GM23338 (cell line): ENCODE data around the gene SIAH1. TPM values are rescaled to one million over a fixed set of nuclear protein-coding genes. Genes with fewer than 3 reads are reported as not detected.

Experiments
- ATAC-seq: fragments of 200-7000 bp; cut with Tn5 transposase; 3 replicates; pipeline ENCODE4 v1.9.1; 2020
- DNase-seq: peaks from one replicate; pipeline ENCODE4 v3.0.0-alpha.2; 2015; ENCODE audit warnings: low spot score
- H2AFZ ChIP-seq: fragments of 200-600 bp; sonication (generic); 2 replicates; pipeline ENCODE4 v1.8.0; 2016; ENCODE audit warnings: antibody characterized with exemption, mild to moderate bottlenecking, moderate library complexity
- H3F3A ChIP-seq: fragments of 200-600 bp; sonication (generic); replicated peaks from 2 replicates; pipeline ENCODE4 v1.8.0; 2017; ENCODE audit warnings: antibody characterized with exemption, mixed run types, low read depth
- H3K27ac ChIP-seq: fragments of 200-600 bp; sonication (generic); 2 replicates; pipeline ENCODE4 v1.6.1; 2016; ENCODE audit warnings: low read depth
- H3K27me3 ChIP-seq: fragments of 200-600 bp; sonication (generic); 2 replicates; pipeline ENCODE4 v1.8.0; 2016; ENCODE audit warnings: mild to moderate bottlenecking, mixed run types, moderate library complexity; ENCODE audit not compliant: insufficient read depth
- H3K36me3 ChIP-seq: fragments of 200-600 bp; sonication (generic); 2 replicates; pipeline ENCODE4 v1.8.0; 2016; ENCODE audit warnings: mild to moderate bottlenecking; ENCODE audit not compliant: insufficient read depth
- H3K4me1 ChIP-seq: fragments of 200-600 bp; sonication (generic); 2 replicates; pipeline ENCODE4 v1.8.0; 2016; ENCODE audit warnings: mild to moderate bottlenecking, moderate library complexity; ENCODE audit not compliant: insufficient read depth
- H3K4me2 ChIP-seq: fragments of 200-600 bp; sonication (generic); 2 replicates; pipeline ENCODE4 v1.7.1; 2017; ENCODE audit warnings: mixed run types
- H3K4me3 ChIP-seq: fragments of 200-600 bp; sonication (generic); 2 replicates; pipeline ENCODE4 v1.6.1; 2016; ENCODE audit warnings: mixed run types
- H3K79me2 ChIP-seq: fragments of 200-600 bp; sonication (generic); replicated peaks from 2 replicates; pipeline ENCODE4 v1.8.0; 2017; ENCODE audit warnings: mild to moderate bottlenecking; ENCODE audit not compliant: insufficient read depth
- H3K9me2 ChIP-seq: fragments of 200-600 bp; sonication (generic); 2 replicates; pipeline ENCODE4 v1.8.0; 2017; ENCODE audit not compliant: insufficient read depth
- H4K20me1 ChIP-seq: fragments of 200-600 bp; sonication (generic); replicated peaks from 2 replicates; pipeline ENCODE4 v1.8.0; 2017; ENCODE audit warnings: mild to moderate bottlenecking; ENCODE audit not compliant: insufficient read depth
- H3K27ac Mint-ChIP-seq: 2 replicates; pipeline ENCODE4 v1.8.0; 2020; ENCODE audit warnings: inconsistent platforms, mild to moderate bottlenecking, moderate library complexity, mixed read lengths
- H3K27me3 Mint-ChIP-seq: 3 replicates; pipeline ENCODE4 v1.8.0; 2022; ENCODE audit warnings: low read depth, mild to moderate bottlenecking, moderate library complexity, mixed read lengths, inconsistent platforms; ENCODE audit not compliant: insufficient read depth, poor library complexity
- H3K36me3 Mint-ChIP-seq: 3 replicates; pipeline ENCODE4 v1.8.0; 2021; ENCODE audit warnings: low read depth, mild to moderate bottlenecking, inconsistent platforms, moderate library complexity, mixed read lengths
- H3K4me1 Mint-ChIP-seq: 3 replicates; pipeline ENCODE4 v1.8.0; 2020; ENCODE audit warnings: mild to moderate bottlenecking, inconsistent platforms, mixed read lengths
- H3K4me3 Mint-ChIP-seq: 3 replicates; pipeline ENCODE4 v1.8.0; 2021; ENCODE audit warnings: moderate library complexity, mild to moderate bottlenecking, inconsistent platforms, mixed read lengths
- H3K9me3 Mint-ChIP-seq: 3 replicates; pipeline ENCODE4 v1.8.0; 2020; ENCODE audit warnings: moderate library complexity, mild to moderate bottlenecking, inconsistent platforms, mixed read lengths
- CREB1 ChIP-seq: fragments of 250-450 bp; sonication (Bioruptor Pico); IDR thresholded peaks from 2 replicates; pipeline ENCODE4 v1.5.0; 2020; ENCODE audit warnings: low read depth, mild to moderate bottlenecking, moderate library complexity
- CTCF ChIP-seq, 2 experiments: fragments of 200-600 bp in 1 of 2; sonication (generic) in 1 of 2; conservative IDR thresholded peaks; 2 replicates each; pipeline versions ENCODE4 v1.5.1 to v1.6.1; 2016 to 2017; ENCODE audit warnings: antibody characterized with exemption in 2 of 2, low read depth in 2 of 2, mild to moderate bottlenecking in 2 of 2, moderate library complexity in 1 of 2
- ETS1 ChIP-seq: IDR thresholded peaks from 2 replicates; pipeline ENCODE4 v1.6.1; 2016; ENCODE audit warnings: antibody characterized with exemption
- EZH2 ChIP-seq: fragments of 200-600 bp; sonication (generic); IDR thresholded peaks from one replicate; pipeline ENCODE4 v1.8.0; 2017; ENCODE audit warnings: antibody characterized with exemption, mild to moderate bottlenecking, low read depth; ENCODE audit not compliant: unreplicated experiment
- EZH2phosphoT487 ChIP-seq: fragments of 200-600 bp; sonication (generic); IDR thresholded peaks from one replicate; pipeline ENCODE4 v1.8.1; 2018; ENCODE audit warnings: antibody characterized with exemption; ENCODE audit not compliant: unreplicated experiment
- JUNB ChIP-seq: IDR thresholded peaks from one replicate; pipeline ENCODE4 v1.6.1; 2016; ENCODE audit warnings: antibody characterized with exemption; ENCODE audit not compliant: unreplicated experiment
- NANOG ChIP-seq: IDR thresholded peaks from 2 replicates; pipeline ENCODE4 v1.6.1; 2016; ENCODE audit warnings: antibody characterized with exemption, borderline replicate concordance
- POLR2AphosphoS5 ChIP-seq: IDR thresholded peaks from 2 replicates; pipeline ENCODE4 v1.6.1; 2016; ENCODE audit warnings: antibody characterized with exemption, low read depth
- REST ChIP-seq: IDR thresholded peaks from one replicate; pipeline ENCODE4 v1.6.1; 2018; ENCODE audit warnings: antibody characterized with exemption; ENCODE audit not compliant: unreplicated experiment
- STAT1 ChIP-seq: IDR thresholded peaks from one replicate; pipeline ENCODE4 v1.6.1; 2016; ENCODE audit warnings: antibody characterized with exemption; ENCODE audit not compliant: unreplicated experiment
- ZNF114 ChIP-seq: fragments of 250-450 bp; sonication (Bioruptor Pico); IDR thresholded peaks from 2 replicates; pipeline ENCODE4 v1.5.0; 2020; ENCODE audit warnings: mild to moderate bottlenecking, moderate library complexity
- ZNF331 ChIP-seq: fragments of 250-450 bp; sonication (Bioruptor Pico); IDR thresholded peaks from 2 replicates; pipeline ENCODE4 v1.5.0; 2020; ENCODE audit warnings: low read depth, mild to moderate bottlenecking, moderate library complexity
- ZNF462 ChIP-seq: fragments of 250-450 bp; sonication (Bioruptor Pico); IDR thresholded peaks from 2 replicates; pipeline ENCODE4 v1.5.0; 2020; ENCODE audit warnings: mild to moderate bottlenecking, moderate library complexity
- polyA plus RNA-seq: library from polyadenylated mRNA; unstranded; fragments of >200 nt; fragmentation: Nextera tagmentation; extraction: Ambion mirVana; gene quantifications from 2 replicates; pipeline ENCODE4 v1.2.1, GENCODE V29; 2016
- total RNA-seq: library from RNA; depleted of rRNA; stranded (reverse); fragments of >200 nt; shearing (Covaris generic); gene quantifications from 2 replicates; pipeline ENCODE4 v1.2.3, GENCODE V29; 2014

The SIAH1 gene
- total and polyA plus RNA-seq, 2 experiments from 2014 or later = 42.0 to 52.7 TPM

- Histone ChIP-seq H3K4me3 (no peak overlapping the region), H2AFZ (0 out of 2 replicates have a peak overlapping the region, but pooled peaks have one; percentile 34), H3K4me2 (no peak overlapping the region), H3K36me3 (no peaks in the 10 kb centered on the region), H4K20me1 (no peaks in the 10 kb centered on the region), H3K27me3 (no peaks in the 10 kb centered on the region), H3K9me2 (no peaks in the 10 kb centered on the region), H3K27ac (no peak overlapping the region), H3K4me1 (peaks cover 10% of the 10 kb centered on the region), H3K79me2 (no peaks in the 10 kb centered on the region), H3F3A (no peaks in the 10 kb centered on the region)
- DNase-seq = no peak
- Mint-ChIP-seq H3K36me3 (no peaks in the 10 kb centered on the region), H3K4me1 (peaks cover 8% of the 10 kb centered on the region), H3K27ac (no peak overlapping the region), H3K4me3 (no peak overlapping the region), H3K27me3 (peaks cover 12% of the 10 kb centered on the region), H3K9me3 (no peaks in the 10 kb centered on the region; the same call in 2 of the 3 replicates)
- ATAC-seq = no peak
- TF ChIP-seq EZH2 (no peak), STAT1 (no peak), ZNF331 (CRISPR knock-in tag) (no peak), CTCF (conservative IDR thresholded peaks at IDR 0.05; ENCODE audit: low read depth in 2 of 2) (no peak), EZH2phosphoT487 (no peak), ETS1 (no peak), ZNF114 (CRISPR knock-in tag) (no peak), ZNF462 (CRISPR knock-in tag) (no peak), NANOG (no peak), CREB1 (CRISPR knock-in tag) (no peak), POLR2AphosphoS5 (no peak), REST (no peak), JUNB (no peak)
Measured at GRCh38 chr16:48430890-48431289, 45.7 kb upstream of the SIAH1 start.
